GM19463 (cell line): ENCODE measurements around the gene SPIB.

ENCODE experiments used
- ATAC-seq: cut with Tn5 transposase; IDR thresholded peaks from one replicate; pipeline ENCODE4 v1.9.1; 2021; ENCODE audit warnings: mild to moderate bottlenecking, moderate library complexity; ENCODE audit not compliant: unreplicated experiment

Gene SPIB

GRCh38 chr19:50417111-50418081, 1.3 kb upstream of the SPIB start:
- no peak for ATAC-seq

- no peak for ATAC-seq
Observed at GRCh38 chr19:50419022-50419579, 363 bp downstream of the SPIB start.

- no peak for ATAC-seq
Observed at GRCh38 chr19:50419580-50420035, 870 bp downstream of the SPIB start.

- ATAC-seq, result no peak
Observed at GRCh38 chr19:50420127-50420526, 1.4 kb downstream of the SPIB start.

GRCh38 chr19:50420808-50421207, 2.1 kb downstream of the SPIB start:
- no peak for ATAC-seq

- no peak for ATAC-seq
Observed at GRCh38 chr19:50422397-50423278, 3.9 kb downstream of the SPIB start.

- ATAC-seq, result no peak
Observed at GRCh38 chr19:50423279-50424113, 4.8 kb downstream of the SPIB start.

GRCh38 chr19:50425581-50425980, 6.8 kb downstream of the SPIB start:
- no peak for ATAC-seq

- no peak for ATAC-seq
Observed at GRCh38 chr19:50427318-50427925, 8.7 kb downstream of the SPIB start.

- no peak for ATAC-seq
Observed at GRCh38 chr19:50427997-50428425, 9.3 kb downstream of the SPIB start.

- no peak for ATAC-seq
Observed at GRCh38 chr19:50428772-50429463, 10.2 kb downstream of the SPIB start.

GRCh38 chr19:50430888-50431342, 12.2 kb downstream of the SPIB start:
- no peak for ATAC-seq

- ATAC-seq, result peak; percentile 71
Observed at GRCh38 chr19:50431343-50432220, 12.8 kb downstream of the SPIB start.

- no peak for ATAC-seq
Observed at GRCh38 chr19:50432221-50433028, 13.7 kb downstream of the SPIB start, which contains the start of gene MYBPC2. MYBPC2 (plus strand) TSS chr19:50432892; CDS start chr19:50432954, 62 bp downstream.

GRCh38 chr19:50433201-50434180, 14.8 kb downstream of the SPIB start:
- ATAC-seq, result no peak

- no peak for ATAC-seq
Observed at GRCh38 chr19:50434525-50434924, 15.8 kb downstream of the SPIB start.
